Jurkat, Clone E6-1 (cell line): ENCODE data around the gene GARIN6. TPM values are rescaled to one million over a fixed set of nuclear protein-coding genes. Genes with fewer than 3 reads are reported as not detected.
"Not testable (repeated sequence)": the region's sequence is repeated elsewhere in the genome, so short reads cannot be mapped to it uniquely, and the experiment has no call there.

Experiments
- DNase-seq: peaks from one replicate; pipeline ENCODE4 v3.0.0-alpha.2; 2011; ENCODE audit warnings: low read depth, low spot score
- H3K4me3 ChIP-seq: 2 replicates; pipeline ENCODE4 v1.5.1; 2011; ENCODE audit warnings: mild to moderate bottlenecking, low read length, control low read depth, moderate library complexity
- polyA plus RNA-seq: library from polyadenylated mRNA; unstranded; fragments of >200 nt; gene quantifications from one replicate; pipeline ENCODE4 v1.2.1, GENCODE V29; 2012; ENCODE audit warnings: missing spikeins; ENCODE audit not compliant: insufficient read length, insufficient read depth

GARIN6 gene
- polyA plus RNA-seq = not detected

- H3K4me3 ChIP-seq = no peak within 1 kb of the TSS
- DNase-seq = no peak
Observed at GRCh38 chr12:99647453-99647852, at the start of gene GARIN6. TSS of gene GARIN6 (plus strand) at chr12:99647753. CDS start at chr12:99648175, 422 bp downstream.

GRCh38 chr12:99598785-99599184, 48.8 kb upstream of the GARIN6 start:
- H3K4me3 ChIP-seq = no peak overlapping the region
- no peak for DNase-seq

GRCh38 chr12:99600388-99600787, 47.2 kb upstream of the GARIN6 start:
- no peak for DNase-seq
- no peak overlapping the region for H3K4me3 ChIP-seq

GRCh38 chr12:99609455-99610181, 37.9 kb upstream of the GARIN6 start:
- H3K4me3 ChIP-seq = no peak overlapping the region
- DNase-seq = no peak

GRCh38 chr12:99611117-99611516, 36.4 kb upstream of the GARIN6 start:
- no peak overlapping the region for H3K4me3 ChIP-seq
- DNase-seq = no peak

- H3K4me3 ChIP-seq = no peak overlapping the region
- no peak for DNase-seq
Observed at GRCh38 chr12:99611599-99611998, 36.0 kb upstream of the GARIN6 start.

GRCh38 chr12:99618657-99619056, 28.9 kb upstream of the GARIN6 start:
- H3K4me3 ChIP-seq = no peak overlapping the region
- DNase-seq = no peak

- peak; percentile 26 for DNase-seq
Observed at GRCh38 chr12:99619389-99620158, 28.0 kb upstream of the GARIN6 start.

GRCh38 chr12:99620159-99620479, 27.4 kb upstream of the GARIN6 start:
- no peak overlapping the region for H3K4me3 ChIP-seq
- no peak for DNase-seq

More at GRCh38 chr12:99619389-99620158, 28.0 kb upstream of the GARIN6 start:
- no peak overlapping the region for H3K4me3 ChIP-seq

- not testable (repeated sequence) for DNase-seq, H3K4me3 ChIP-seq
Observed at GRCh38 chr12:99624591-99624990, 23.0 kb upstream of the GARIN6 start.

GRCh38 chr12:99627459-99627858, 20.1 kb upstream of the GARIN6 start:
- H3K4me3 ChIP-seq = no peak overlapping the region
- DNase-seq = no peak

GRCh38 chr12:99644629-99645028, 2.9 kb upstream of the GARIN6 start:
- H3K4me3 ChIP-seq = no peak overlapping the region
- DNase-seq = no peak

- DNase-seq = no peak
Observed at GRCh38 chr12:99648183-99648582, 630 bp downstream of the GARIN6 start.

GRCh38 chr12:99649551-99649950, 2.0 kb downstream of the GARIN6 start:
- H3K4me3 ChIP-seq = no peak overlapping the region
- DNase-seq = no peak

More at GRCh38 chr12:99648183-99648582, 630 bp downstream of the GARIN6 start:
- H3K4me3 ChIP-seq = no peak overlapping the region

- no peak overlapping the region for H3K4me3 ChIP-seq
- peak; percentile 4 for DNase-seq
Observed at GRCh38 chr12:99658671-99659349, 11.3 kb downstream of the GARIN6 start.

- DNase-seq = no peak
- no peak overlapping the region for H3K4me3 ChIP-seq
Observed at GRCh38 chr12:99670635-99671034, 23.1 kb downstream of the GARIN6 start.

- H3K4me3 ChIP-seq = no peak overlapping the region
- DNase-seq = no peak
Observed at GRCh38 chr12:99680276-99680675, 32.7 kb downstream of the GARIN6 start.

- DNase-seq = no peak
- H3K4me3 ChIP-seq = no peak overlapping the region
Observed at GRCh38 chr12:99686142-99686541, 38.6 kb downstream of the GARIN6 start.

GRCh38 chr12:99695050-99695449, 47.5 kb downstream of the GARIN6 start:
- H3K4me3 ChIP-seq = no peak overlapping the region
- no peak for DNase-seq
